Left lobe of liver (tissue), 2 donors: ENCODE measurements around the gene IFITM10. TPM values are rescaled to one million over a fixed set of nuclear protein-coding genes. Genes with fewer than 3 reads are reported as not detected.
A peak's percentile ranks its signal among the peaks of the same experiment; 100 is the strongest.

Source experiments
- ATAC-seq: fragments of 200-7000 bp; cut with Tn5 transposase; one replicate; pipeline ENCODE4 v1.9.1; 2020; ENCODE audit warnings: mild to moderate bottlenecking, moderate library complexity
- DNase-seq: peaks from one replicate; pipeline ENCODE4 v3.0.0-alpha.2; 2020; ENCODE audit warnings: low spot score
- total RNA-seq: library from RNA; stranded (reverse); gene quantifications from one replicate; pipeline ENCODE4 v1.2.1, GENCODE V29; 2021
- donor health status: DM: no; HTN: no; CAD: no; lungs with moderate emphysema.
- donor health status: DM: no; HTN: yes; CAD: no.

IFITM10 gene
- 15.7 TPM for total RNA-seq

DNA sequence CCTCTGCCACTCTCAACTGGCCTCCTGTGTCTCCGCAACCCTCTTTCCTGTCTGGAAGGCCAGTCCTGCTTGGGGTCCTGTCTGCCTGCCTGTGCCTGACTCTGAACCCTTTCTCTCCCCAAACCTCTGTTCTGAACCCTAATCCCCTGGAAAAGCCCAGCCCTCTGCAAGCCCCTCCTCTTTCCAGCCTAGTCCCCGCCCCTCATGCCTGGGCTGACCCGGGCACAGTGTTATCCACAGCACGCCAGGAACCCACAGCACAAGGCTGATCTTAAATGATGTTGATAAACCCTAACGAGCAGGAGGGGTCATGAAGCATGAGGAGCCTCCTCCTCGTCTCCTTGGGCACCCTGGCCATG lies at the start of gene IFITM10:
Gene IFITM10, minus strand, starts transcription at position 115 of the 359 bp plus-strand sequence. CDS start 153 bp downstream, outside the sequence.
- ATAC-seq (peak; percentile 69), DNase-seq (peak; percentile 66)

DNA sequence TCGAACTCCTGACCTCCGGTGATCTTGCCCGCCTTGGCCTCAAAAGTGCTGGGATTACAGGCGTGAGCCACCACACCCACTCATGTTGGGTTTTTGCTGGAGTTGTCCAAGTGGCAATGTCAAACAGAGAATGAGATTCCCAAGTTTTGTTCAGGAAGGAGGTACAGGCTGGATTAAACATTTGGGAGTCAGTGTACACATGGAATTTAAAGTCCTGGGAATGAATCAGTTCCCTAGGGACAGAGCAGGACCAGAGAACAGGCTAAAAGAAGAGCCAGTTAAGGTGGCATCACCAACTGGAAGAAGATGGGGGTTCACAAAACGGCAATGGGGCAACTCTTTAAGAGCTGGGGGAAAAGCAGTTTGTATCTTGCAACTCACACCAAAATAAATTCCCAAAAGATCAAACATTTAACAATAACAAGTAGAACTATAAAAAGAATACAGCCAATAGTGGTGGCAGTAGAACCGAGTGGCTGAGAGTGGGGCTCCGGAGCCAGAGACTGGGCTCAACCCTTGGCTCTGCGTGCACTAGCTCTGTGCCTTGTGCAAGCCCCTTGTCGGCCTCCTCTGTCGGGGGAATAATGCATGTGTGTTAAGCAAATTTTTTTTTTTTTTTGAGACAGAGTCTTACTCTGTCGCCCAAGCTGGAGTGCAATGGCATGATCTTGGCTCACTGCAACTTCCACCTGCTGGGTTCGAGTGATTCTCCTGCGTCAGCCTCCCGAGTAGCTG lies 47.2 kb upstream of the IFITM10 start:
- ATAC-seq: no peak
- peak; percentile 24 for DNase-seq

DNA sequence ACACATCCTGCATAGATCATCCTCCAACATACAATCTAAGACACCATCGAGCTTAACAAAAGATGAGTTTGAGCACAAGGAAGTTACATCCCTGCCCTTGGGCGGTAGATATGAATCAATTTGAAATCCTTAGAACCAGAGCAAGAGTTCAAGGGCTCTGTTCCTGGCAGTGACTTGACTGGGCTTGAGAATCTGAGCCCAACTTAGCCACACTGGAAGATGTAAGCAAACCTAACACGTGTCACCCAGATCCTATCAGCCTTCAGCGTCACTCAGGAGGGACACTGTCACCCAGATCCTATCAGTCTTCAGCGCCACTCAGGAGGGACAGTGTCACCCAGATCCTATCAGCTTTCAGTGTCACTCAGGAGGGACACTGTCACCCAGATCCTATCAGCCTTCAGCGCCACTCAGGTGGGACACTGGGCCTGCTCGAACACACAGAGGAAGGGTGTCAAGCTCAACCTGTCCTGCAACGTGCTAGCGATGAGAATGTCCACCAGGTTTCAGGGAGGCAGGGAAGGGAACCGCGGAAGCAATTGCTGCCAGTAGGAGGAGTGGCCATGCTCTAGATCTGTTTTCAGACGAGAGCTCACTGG lies 46.1 kb upstream of the IFITM10 start:
- ATAC-seq (no peak), DNase-seq (peak; percentile 26)

DNA sequence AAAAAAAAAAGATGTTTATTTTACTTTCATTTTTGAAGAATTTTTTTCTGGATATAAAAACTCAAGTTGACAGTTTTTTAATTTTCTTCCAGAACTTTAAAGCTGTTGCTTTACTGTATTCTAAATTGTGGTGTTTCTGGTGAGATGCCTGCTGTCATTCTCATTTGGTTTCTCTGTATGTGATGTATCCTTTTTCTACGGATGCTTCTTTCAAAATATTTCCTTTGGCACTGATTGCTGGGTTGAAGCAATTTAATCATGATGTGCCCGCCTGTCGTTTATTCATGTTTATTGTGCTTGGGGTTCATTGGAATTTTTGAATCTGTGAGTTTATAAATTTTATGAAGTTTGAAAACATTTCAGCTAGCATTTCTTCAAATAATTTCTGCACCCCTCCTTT lies 42.7 kb upstream of the IFITM10 start:
- DNase-seq: no peak
- no peak for ATAC-seq

DNA sequence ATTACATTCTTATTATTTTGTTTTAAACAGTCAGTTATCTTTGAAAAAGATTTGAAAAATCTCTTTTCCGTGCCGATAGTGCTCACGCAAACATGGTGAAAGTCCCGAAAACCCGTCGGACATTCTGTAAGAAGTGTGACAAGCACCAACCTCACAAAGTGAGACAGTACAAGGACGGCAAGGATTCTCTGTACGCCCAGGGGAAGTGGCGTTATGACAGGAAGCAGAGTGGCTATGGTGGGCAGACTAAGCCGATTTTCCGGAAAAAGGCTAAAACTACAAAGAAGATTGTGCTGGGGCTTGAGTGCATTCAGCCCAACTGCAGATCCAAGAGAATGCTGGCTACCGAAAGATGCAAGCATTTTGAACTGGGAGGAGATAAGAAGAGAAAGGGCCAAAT lies 42.1 kb upstream of the IFITM10 start:
- ATAC-seq (no peak), DNase-seq (peak; percentile 18)

DNA sequence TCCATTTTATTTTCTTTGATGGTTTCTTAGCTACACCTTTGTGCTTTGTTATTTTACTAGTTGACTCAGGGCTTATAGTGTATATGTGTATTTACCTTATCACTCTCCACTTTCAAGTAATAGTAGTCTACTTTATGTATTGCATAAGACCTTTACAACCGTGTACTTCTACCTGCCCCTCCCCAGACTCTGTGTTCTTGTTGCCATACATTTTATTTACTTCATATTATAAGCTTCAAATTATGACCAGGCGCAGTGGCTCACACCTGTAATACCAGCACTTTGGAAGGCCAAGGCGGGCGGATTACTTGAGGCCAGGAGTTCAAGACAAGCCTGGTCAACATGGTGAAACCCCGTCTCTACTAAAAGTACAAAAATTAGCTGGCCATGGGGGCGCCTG lies 41.5 kb upstream of the IFITM10 start:
- peak; percentile 19 for DNase-seq
- ATAC-seq: no peak

DNA sequence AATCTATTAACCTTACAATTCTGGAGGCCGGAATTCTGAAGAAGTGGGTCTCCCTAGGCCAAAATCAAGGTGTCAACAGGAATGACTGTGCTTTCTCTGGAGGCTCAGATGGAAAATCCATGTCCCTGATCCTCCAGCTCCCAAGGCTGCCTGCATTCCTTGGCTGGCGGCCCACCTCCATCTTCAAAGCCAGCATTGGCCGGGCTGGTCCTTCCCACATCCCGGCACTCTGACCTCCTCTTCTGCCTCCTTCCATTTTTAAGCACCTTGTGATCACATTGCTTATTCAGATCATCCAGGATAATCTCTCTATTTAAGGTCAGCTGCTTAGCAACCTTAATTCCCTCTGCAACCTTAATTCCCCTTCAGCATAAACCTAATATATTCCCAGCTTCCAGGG lies 36.1 kb upstream of the IFITM10 start:
- DNase-seq: no peak
- no peak for ATAC-seq

DNA sequence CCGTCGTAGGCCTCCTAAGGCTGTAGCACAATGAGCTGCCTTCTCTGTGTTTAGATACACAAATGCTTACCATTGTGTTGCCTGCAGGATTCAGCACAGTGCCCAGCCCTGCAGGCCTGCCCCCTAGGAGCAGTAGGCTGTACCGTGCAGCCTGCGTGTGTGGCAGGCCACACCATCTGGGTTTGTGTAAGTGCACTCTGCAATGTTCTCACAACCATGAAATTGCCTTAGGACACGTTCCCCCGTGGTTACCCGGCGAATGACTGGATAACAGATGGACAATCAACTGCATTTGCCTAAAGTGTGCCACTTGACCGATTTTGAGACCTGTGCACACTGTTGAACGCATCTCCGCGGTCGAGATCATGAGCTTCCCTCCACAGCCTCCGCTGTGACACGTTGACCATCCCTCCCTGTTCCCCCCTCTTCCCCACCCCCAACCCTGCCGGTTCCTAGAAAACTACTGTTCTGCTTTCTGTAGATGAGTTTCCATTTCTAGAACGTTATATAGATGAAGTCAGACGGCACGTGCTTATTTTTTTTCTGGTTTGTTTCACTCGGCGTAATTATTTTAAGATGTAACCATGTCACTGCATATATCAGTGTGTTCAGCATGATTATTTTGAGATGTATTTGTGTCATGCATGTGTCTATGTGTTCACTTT lies 35.5 kb upstream of the IFITM10 start:
- DNase-seq (peak; percentile 37), ATAC-seq (no peak)

DNA sequence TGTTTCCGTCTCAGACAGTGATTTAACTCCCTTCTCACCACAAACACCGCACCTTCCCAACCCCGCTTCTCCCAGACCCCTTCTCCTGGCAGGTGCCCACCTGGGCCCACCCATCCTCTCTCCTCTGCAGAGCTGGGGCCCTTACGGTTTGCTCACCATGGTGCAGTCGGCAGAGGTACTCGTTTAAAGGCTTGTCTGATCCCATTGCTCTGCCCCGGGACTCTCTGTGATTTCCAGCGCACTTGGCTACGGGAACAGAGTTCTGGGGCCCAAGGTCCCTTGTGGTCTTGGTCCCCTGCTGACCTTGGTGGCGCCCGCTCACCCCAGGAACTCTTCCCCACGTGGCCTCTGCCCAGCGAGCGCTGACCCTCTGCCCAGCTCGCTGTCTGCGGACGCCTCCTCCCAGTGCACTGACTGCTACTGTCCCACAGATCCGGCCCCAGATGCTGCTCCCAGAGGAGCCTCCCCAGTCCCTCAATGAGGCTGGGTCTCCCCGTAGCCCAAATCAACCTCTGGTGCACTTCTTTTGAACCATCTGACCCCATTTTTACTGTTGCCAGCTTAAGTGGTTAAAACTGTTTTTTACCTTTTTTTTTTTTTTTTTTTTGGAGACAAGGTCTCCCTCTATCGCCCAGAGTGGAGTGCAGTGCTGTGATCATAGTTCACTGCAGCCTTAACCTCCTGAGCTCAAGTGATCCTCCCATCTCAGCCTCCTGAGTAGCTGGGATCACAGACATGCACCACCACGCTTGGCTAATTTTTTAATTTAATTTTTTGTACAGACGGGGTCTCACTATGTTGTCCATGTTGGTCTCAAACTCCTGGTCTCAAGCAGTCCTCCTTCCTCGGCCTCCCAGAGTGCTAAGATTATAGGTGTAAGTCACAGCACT lies 34.6 kb upstream of the IFITM10 start:
- ATAC-seq (no peak), DNase-seq (no peak)

DNA sequence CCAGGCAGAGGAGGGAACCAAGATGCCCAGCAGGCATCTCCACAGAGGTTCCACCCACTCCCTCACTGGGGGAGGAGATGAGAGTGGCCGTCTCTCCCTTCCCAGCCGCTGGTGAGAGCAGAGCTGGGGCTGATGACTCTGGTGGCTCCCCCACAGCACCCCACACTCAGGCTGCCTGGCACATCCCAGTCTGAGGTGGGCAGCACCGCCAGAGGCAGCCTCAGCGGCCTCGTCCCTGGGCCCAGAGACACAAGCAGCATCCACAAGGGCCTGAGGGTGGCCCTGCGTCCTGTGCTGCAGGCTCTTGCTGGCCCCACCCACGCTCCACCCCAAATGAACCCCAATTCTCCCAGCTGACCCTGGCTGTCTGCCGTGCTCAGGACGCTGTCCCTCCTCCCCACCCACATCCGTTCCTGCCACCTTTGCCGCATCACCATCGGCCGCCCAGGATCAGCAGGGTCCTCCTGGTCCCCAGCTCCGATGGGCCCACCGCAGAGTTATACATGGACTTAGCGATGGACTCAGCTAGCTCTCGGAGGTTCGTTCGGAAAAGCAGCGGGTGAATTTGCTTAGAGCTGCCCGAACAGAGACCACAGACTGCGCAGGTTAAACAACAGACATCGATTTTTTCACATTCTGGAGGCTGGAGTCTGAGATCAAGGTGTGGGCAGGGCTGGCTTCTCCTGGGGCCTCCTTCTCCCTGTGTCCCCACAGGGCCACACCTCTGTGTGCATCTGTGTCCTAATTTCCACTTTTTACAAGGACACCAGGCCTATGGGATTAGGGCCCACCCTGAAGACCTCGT lies 33.5 kb upstream of the IFITM10 start:
- no peak for ATAC-seq
- no peak for DNase-seq

DNA sequence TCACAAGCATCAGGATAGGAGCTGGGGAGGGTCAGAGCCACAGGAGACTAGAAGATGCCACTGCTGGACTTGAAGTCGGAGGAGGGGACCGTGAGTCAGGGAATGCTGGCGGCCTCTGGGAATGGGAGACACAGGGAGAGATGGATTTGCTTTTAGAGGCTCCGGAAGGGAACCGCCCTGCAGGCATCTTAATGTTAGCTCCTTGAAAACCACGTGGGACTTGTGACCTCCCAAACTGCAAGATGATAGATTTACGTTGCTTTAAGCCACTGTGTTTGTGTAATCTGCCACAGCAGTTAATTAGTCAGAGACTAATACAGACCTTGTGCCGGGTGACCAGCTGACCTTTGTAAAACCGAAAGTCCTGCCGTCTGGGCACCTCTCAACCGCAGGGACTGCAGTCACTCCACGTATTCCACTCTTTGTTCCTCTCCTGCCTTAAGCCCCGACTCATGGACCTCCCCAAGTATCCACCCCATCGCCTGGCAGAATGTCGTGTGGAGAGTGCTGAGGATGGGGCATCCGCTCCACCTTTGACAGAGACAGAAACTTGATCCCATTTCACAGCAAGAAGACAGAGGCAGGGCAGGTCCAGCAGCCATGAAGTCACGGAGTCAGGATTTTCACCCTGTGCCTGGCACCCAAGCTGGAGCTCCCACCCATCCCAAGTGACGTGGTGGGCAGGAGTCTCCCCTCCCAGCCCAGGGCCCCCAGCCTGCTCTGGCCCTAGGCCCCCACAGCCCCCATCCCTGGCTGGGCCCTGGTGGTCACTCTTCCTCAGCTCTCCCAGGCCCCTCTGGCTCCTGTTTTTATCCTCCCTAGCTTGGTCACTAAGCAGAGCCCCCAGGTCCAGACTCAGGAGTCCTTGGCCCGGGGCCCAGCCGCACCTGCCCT lies 32.7 kb upstream of the IFITM10 start:
- peak; percentile 39 for DNase-seq

DNA sequence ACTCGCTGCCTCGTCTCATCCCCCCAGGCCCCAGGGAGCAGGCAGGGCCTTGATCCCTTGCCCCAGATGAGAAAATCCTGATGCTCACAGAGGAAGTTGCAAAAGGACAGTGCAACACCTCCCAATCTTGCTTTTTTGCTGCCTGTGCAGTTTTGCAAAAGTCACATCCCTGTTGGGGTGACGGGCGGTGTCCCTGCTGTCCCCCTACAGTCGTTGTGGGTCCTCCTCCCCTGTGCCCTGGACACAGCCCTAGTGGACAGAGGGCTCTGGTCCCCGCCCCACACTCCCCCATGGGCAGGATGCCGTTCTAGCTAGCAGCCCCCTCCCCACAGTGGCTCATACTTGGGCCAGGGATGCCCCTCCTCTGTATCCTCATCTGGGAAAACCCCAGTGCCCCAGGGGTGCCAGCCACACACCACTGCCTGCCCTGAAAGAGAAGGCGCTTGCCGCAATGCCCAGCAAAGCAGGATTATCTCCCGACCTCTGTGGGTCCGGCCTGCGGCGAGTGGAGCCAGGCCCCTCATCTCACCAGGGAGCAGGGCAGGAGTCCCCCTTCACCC lies 31.7 kb upstream of the IFITM10 start:
- peak; percentile 18 for ATAC-seq
- no peak for DNase-seq

More for the DNA sequence above, 32.7 kb upstream of the IFITM10 start:
- peak; percentile 45 for ATAC-seq

DNA sequence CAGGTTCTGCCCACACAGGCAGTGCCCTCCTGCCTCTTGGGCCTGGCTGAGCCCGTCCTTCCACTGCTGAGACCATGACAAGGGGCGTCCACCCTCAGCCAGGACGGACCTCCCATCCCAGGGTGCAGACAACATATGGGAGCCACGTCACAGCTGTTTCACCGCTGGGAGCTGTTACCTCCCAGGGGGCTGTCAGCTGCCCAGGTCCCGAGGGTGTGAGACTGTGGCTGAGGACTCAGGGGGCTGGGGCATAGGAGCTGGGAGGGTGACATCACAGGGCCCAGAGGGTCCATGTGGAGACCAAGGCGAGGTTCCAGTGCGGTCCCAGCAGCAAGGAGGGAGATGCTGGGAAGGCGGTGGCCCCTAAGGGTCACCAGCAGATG lies 31.2 kb upstream of the IFITM10 start:
- DNase-seq (no peak), ATAC-seq (no peak)

DNA sequence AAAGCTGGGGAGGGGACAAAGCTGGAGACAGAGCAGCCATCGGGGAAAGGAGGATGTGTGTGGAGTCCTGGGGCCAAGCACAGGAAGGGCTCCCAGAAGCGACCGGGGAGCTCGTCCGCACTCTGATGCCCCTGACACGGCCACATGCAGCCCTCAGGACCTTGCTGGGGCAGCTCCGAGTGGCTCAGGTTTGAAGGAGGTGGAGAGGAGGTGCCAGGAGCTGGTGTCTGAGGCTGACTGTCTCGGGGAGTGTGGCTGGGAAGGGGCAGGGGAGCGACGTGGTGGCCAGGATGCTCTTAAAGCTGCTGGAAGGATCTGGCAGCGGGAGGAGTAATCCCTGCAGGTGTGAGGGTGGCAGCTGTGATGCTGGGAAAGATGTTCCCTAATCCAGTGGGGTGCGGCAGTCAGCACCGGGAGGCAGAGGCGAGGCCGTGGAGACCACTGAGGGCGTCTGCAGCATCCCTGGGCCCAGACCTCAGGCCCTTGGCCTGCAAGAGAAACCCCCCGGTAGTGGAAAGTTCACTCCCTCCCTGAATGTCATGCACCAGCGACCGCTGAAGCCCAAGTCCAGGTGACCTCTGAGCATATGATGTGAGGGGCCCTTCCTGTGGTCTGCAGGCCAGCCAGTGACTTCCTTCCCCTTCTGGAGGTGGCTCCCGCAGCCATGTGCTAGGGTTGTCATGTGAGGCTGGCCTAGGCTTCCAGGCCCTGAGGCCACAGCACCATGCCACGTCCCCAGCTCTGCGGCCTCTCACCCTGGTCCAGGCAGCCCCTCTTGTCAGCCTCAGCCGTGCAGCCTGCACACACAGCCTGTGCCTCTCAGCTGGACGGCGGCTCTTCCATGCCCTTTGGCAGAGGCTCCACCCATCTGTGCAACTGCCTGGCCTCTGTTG lies 30.6 kb upstream of the IFITM10 start:
- peak; percentile 46 for ATAC-seq
- peak; percentile 54 for DNase-seq

DNA sequence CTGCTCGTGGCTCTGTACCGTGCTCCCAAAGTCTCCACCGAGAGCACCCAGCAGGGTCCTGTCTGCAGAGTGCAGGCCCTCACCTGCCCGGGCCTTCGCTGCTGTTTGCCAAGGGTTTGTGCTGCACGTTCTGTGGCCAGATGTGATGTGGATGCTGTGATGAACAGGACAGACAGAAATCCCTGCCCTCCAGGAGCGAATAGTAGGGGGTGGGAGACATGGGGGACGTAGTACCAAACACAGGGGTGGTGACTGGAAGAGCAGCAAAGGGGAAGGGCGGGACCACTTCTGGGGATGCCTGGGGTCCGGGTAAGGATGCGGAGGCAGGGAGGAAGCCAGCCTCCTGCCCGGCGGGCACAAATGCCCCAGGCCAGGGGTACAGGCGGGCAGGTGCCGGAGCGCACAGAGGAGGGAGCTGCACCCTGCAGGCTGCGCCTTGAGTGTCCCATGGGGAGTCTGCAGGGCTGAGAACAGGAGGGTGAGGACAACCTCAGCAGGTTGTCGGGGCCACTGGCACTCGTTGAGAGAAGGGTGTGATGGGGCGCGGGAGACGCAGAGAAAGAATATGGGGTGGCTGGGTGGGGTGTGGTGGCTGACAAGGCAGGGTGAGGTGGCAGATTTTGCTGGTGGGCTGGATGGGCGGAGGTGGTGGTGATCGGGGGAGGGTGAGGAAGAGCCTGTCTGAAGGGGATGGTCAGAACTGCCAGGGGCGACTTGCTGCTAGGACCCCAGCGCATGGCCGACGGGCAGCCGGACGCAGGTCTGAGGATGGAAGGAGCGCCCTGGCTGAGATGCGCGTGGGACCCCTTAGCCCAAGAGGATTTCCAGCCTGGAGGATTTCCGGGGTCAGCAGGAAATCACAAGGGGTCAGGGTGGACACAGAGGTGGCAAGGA lies 29.7 kb upstream of the IFITM10 start:
- DNase-seq (no peak), ATAC-seq (no peak)

DNA sequence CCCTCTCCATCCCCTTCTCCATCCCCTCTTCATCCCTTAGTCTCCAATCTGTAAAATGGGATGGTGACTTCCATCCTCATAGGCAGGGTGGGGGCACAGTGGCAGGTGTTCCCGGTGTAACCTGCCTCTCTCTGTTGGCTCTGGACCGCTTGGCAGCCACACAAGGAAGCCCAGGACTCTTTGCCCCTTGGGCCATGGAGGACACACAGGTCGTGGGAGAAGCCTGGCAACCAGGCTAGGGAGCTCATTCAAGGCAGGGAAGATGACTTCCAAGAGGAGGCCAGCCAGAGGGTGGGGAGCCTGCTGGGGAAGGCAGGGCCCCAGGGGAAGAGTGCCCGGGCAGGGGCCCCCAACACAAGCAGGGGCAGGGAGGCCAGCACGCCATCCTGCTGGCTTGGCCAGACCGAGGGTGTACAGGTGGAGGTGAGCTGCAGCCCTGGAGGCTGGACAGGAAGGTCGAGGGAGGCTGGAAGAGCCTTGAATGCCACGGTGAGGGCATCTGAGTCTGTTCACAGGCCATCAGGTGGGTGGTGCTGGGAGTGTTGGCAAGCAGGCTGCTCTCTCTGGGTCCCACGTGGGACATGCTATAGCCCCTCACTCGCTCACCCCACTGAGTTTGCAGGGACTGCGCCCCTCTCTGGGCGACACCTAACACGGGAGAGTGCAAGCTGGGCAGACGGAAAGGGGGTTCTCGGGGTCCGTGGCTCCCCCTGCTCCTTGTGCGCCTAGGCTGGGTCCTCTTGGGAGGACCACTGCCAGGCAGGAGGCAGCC lies 28.8 kb upstream of the IFITM10 start:
- ATAC-seq (no peak), DNase-seq (peak; percentile 43)
